Activated CD4-positive, alpha-beta T cell treated with anti-CD3 and anti-CD28 coated beads, Interleukin-2, amount 10 ng/mL, durations not matched to agents 24 days and 14 days (primary cell): Measurements from ENCODE around the gene ZNF174. TPM values are rescaled to one million over a fixed set of nuclear protein-coding genes. Genes with fewer than 3 reads are reported as not detected.
A peak's percentile ranks its signal among the peaks of the same experiment; 100 is the strongest.

ENCODE experiments used
- DNase-seq: peaks from one replicate; pipeline ENCODE4 v3.0.0; 2022
- H3K27ac Mint-ChIP-seq: one replicate; pipeline ENCODE4 v1.8.0; 2022; ENCODE audit warnings: mild to moderate bottlenecking, mixed read lengths
- H3K27me3 Mint-ChIP-seq: one replicate; pipeline ENCODE4 v1.8.0; 2022; ENCODE audit warnings: mixed read lengths
- H3K36me3 Mint-ChIP-seq: one replicate; pipeline ENCODE4 v1.8.0; 2022; ENCODE audit warnings: low read depth, mild to moderate bottlenecking, mixed read lengths
- H3K4me1 Mint-ChIP-seq: one replicate; pipeline ENCODE4 v1.8.0; 2021; ENCODE audit warnings: mixed read lengths
- H3K4me3 Mint-ChIP-seq: one replicate; pipeline ENCODE4 v1.8.0; 2022; ENCODE audit warnings: mild to moderate bottlenecking, moderate library complexity, mixed read lengths
- H3K9me3 Mint-ChIP-seq: one replicate; pipeline ENCODE4 v1.8.0; 2021; ENCODE audit warnings: mixed read lengths
- intact Hi-C: fragments of 100-400 bp; cut with micrococcal nuclease; formaldehyde crosslinking; loops from one replicate; pipeline ENCODE4 v1.15.1; 2023
- total RNA-seq: library from RNA; stranded (reverse); gene quantifications from 2 replicates; pipeline ENCODE4 v1.2.3, GENCODE V29; 2022

The ZNF174 gene
- total RNA-seq, 1 donor from 2014 or later, result 10.1 TPM

DNA sequence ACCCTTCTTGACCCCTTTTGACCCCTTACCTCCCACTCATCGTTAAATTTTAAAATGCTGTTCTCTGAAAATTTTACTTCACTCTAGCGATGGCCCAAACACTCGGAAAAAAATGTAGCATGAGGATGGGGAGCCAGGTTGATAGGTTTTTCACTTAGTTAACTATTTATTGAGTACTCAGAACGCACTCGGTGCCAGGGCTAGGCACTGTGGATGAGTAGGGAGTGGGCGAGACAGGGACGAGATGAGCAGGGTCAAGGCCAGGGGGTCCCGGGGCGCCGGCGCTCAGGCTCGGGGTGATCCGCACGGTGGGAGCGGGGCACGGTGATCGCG lies 603 bp upstream of the ZNF174 start:
- peaks cover 28% of the 10 kb centered on the region for H3K9me3 Mint-ChIP-seq
- peak overlapping the region; percentile 90 for H3K4me3 Mint-ChIP-seq
- peaks cover 20% of the 10 kb centered on the region for H3K4me1 Mint-ChIP-seq
- DNase-seq, result no peak
- peak overlapping the region; percentile 84 for H3K27ac Mint-ChIP-seq
- peaks cover 75% of the 10 kb centered on the region for H3K36me3 Mint-ChIP-seq
- intact Hi-C loops, result loop anchor here (5.0 kb wide), 1 partner anchor 102 kb away; the partner anchor contains the start of gene CLUAP1
- H3K27me3 Mint-ChIP-seq, result no peaks in the 10 kb centered on the region

DNA sequence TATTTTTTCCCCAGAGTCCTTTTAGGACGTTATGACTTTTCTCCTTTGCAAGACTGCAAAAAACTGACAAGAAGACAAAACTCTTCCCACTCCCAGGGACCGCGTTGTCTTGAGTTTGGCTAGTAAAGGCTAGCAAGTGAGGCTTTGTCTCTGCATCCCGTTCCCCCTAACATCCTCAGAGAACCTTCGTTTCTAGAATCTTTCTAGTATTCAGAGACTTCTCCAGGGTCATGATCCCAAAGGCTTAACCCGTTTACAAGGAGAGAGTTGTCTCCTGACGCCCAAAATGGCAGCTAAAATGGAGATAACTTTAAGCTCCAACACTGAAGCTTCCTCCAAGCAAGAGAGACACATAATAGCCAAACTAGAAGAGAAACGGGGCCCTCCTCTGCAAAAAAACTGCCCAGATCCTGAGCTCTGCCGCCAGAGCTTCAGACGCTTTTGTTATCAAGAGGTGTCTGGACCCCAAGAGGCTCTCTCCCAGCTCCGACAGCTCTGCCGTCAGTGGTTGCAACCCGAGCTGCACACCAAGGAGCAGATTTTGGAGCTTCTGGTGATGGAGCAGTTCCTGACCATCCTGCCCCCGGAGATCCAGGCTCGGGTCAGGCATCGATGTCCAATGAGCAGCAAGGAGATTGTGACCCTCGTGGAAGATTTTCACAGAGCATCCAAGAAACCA lies 843 bp downstream of the ZNF174 start:
- Mint-ChIP-seq H3K27me3 (no peaks in the 10 kb centered on the region), H3K4me3 (peak overlapping the region; percentile 90), H3K36me3 (peaks cover 74% of the 10 kb centered on the region), H3K9me3 (peaks cover 27% of the 10 kb centered on the region), H3K27ac (peak overlapping the region; percentile 86), H3K4me1 (peaks cover 20% of the 10 kb centered on the region)
- intact Hi-C loops, result loop anchor here (1.0 to 5.0 kb wide), 5 partner anchors 41 to 138 kb away; partner anchors contain the start of genes CLUAP1, NAA60, ZNF263 and ZNF597
- peak; percentile 61 for DNase-seq

DNA sequence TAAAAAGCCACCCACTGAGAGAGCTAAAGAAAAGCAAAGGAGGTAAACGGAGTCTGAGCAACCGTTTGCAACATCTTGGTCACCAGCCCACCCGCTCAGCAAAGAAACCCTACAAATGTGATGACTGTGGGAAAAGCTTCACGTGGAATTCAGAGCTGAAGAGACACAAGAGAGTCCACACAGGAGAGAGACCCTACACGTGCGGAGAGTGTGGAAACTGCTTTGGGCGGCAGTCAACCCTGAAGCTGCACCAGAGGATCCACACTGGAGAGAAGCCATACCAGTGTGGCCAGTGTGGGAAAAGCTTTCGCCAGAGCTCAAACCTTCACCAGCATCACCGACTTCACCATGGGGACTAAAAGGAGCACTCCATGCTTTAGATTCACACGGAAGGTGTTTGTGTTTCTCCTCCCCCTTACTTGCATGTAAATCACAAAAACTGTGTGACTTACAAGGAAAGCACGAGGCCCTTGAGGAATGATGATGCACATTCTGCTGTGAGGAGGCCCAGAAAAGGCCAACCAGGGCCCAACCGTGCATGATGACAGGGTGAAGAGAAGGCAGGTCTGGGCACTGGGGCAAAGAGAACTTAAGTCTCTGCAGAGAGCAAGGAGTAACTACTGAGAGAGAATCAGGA lies 7.7 kb downstream of the ZNF174 start:
- intact Hi-C loops, result no loop called here
- no peak overlapping the region for H3K4me3 Mint-ChIP-seq
- no peak overlapping the region for H3K27ac Mint-ChIP-seq
- no peak for DNase-seq
- H3K27me3 Mint-ChIP-seq, result no peaks in the 10 kb centered on the region
- H3K4me1 Mint-ChIP-seq, result no peaks in the 10 kb centered on the region
- peaks cover 19% of the 10 kb centered on the region for H3K9me3 Mint-ChIP-seq
- peaks cover 68% of the 10 kb centered on the region for H3K36me3 Mint-ChIP-seq

DNA sequence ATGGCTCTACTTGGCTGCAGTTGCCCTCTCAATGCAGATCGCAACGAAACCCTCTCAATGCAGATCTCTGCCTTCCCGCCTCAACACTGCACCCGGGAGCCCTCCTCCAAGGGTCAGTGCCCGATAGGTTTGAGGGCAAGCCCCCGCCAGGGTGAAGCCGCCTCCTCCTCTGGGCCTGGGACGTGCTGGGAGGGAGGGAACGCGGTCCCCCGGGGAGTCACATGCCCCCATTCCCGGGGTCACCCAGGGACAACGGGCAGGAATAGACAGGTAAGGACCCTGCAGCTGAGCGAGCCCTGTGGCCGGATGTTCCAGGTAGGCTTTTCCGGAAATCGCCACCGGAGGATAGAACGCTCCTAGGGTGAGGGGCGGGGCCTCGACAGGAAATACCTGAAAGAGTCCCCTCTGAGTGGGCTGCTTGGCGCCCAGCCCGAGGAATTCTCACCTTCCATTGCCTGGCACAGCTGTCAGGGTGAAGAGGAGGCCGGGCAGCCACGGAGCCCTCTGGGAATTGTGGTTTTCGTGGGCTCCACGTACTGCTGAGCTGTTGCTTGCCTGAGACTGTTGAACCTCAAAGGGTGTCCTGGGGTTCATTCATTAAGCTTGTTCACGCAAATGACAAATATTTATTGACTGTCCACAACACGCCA lies 12.8 kb downstream of the ZNF174 start:
- no peak overlapping the region for H3K4me3 Mint-ChIP-seq
- H3K27ac Mint-ChIP-seq, result no peak overlapping the region
- H3K36me3 Mint-ChIP-seq, result peaks cover 21% of the 10 kb centered on the region
- H3K27me3 Mint-ChIP-seq, result no peaks in the 10 kb centered on the region
- intact Hi-C loops, result no loop called here
- H3K9me3 Mint-ChIP-seq, result peaks cover 19% of the 10 kb centered on the region
- DNase-seq, result no peak
- H3K4me1 Mint-ChIP-seq, result no peaks in the 10 kb centered on the region

DNA sequence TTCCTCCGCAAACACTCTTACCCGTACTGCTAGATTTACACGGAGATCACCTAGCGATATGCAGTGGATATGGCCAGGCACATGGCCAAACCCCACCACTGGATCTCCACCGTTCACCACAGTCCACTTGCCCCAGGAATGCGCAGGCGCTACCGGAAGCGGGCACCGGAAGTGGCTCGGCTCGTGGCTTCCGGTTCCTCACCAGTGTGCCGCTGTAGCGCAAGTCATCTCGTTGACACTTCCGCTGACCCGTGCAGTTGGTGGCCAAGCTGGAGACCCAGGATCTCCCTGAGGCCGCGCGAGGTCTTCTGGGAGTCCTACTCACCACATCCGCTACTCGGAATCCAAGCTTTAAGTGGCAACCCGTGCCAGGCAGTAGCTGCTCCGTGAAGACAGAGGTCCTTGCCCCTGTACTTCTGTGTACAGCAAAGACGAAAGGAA lies 30.8 kb downstream of the ZNF174 start:
- intact Hi-C loops, result no loop called here
- Mint-ChIP-seq H3K27me3 (no peaks in the 10 kb centered on the region), H3K36me3 (peaks cover 42% of the 10 kb centered on the region), H3K4me3 (no peak overlapping the region), H3K9me3 (peaks cover 22% of the 10 kb centered on the region), H3K4me1 (peaks cover 10% of the 10 kb centered on the region), H3K27ac (no peak overlapping the region)
- DNase-seq, result peak; percentile 70

DNA sequence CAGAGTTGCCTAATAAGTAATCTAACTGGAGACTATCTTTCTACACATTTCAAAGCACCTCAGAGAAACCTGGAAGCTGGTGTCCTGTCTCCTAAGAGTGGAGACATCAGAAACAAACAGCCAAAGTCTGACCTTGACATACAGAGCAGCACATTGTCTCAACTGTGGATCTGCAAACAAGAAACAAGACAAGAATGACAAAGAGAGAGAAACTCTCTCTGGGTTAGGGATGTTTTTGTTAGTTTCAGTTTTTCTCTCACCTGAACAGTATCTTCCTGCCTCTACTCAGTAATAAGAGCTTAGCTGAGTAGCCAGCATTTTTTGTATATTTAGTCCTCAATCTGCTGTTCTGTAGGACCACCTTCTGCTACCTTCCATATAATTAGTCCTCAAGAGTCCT lies 33.4 kb downstream of the ZNF174 start:
- intact Hi-C loops, result no loop called here
- peaks cover 27% of the 10 kb centered on the region for H3K9me3 Mint-ChIP-seq
- peaks cover 63% of the 10 kb centered on the region for H3K36me3 Mint-ChIP-seq
- no peak overlapping the region for H3K4me3 Mint-ChIP-seq
- H3K27ac Mint-ChIP-seq, result no peak overlapping the region
- no peak for DNase-seq
- no peaks in the 10 kb centered on the region for H3K27me3 Mint-ChIP-seq
- peaks cover 10% of the 10 kb centered on the region for H3K4me1 Mint-ChIP-seq

DNA sequence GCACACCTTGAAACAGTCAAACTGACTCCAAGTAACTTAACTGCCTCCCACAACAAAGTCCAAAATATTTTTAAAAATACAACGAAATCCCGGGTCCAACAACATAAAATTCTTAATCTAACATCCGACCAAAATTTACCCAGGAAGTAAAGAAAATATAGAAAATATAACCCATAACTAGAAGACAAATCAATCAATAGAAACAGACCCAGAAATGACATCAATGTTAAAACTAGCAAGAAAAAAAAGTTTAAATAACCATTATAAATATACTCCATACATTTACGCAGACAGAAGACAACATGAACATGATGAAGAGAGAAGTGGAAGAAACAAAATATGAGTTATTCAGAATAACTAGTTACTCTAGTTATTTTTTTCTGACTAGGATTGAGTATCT lies 38.6 kb downstream of the ZNF174 start:
- peaks cover 26% of the 10 kb centered on the region for H3K9me3 Mint-ChIP-seq
- no peaks in the 10 kb centered on the region for H3K27me3 Mint-ChIP-seq
- H3K4me1 Mint-ChIP-seq, result peaks cover 13% of the 10 kb centered on the region
- intact Hi-C loops, result no loop called here
- H3K36me3 Mint-ChIP-seq, result peaks cover 55% of the 10 kb centered on the region
- H3K4me3 Mint-ChIP-seq, result no peak overlapping the region
- H3K27ac Mint-ChIP-seq, result no peak overlapping the region
- no peak for DNase-seq

DNA sequence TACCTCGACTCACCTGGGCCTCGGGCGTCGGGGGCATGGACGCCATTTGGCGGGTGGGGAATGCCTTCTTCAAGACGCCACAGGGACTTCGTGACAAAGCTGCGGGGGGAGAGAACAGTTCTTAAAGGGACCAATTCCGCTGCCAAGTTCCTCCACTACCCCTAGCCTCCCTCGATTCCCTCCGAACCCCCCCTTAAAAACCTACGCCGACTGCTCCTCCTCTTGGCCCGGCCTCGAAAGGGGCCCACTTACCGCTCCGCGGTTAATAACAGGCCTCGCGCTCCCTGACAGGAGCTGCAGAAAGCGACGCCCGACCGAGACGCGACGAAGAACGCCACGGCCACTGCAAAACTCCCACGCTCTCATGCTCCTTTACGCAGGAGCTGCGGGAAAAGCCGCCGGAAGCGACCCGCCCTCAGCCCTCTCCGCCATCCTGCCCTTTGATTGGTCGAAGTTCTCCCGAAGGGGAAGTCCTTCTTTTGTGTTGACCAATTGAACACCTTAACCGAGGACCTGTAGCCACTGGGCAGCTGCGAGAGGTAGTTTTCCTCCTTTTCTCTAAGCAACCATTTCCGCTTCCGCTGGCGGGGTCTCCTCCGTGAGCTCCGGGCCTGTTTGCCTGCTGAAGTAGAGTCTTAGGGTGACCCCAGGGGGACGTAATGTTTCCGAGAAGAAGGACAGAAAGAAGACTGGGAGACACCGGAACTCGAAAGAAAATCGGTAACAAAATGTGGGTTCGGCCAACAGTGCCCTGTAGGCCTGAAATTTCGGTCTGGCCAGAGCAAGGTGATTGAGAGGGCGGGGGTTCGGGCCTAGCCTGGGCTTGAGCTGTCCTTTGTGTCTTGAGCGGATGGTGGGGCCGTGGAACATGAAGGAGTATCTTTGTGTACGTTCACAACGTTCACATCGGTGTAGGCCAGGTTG lies 42.4 kb downstream of the ZNF174 start, which contains the start of the genes NAA60 and ZNF597:
NAA60 (plus strand) TSS at position 573 of the 924 bp plus-strand sequence. CDS start 32,548 bp downstream, outside the sequence.
ZNF597 (minus strand) TSS at position 397 of the 924 bp plus-strand sequence; CDS start at position 46, 351 bp downstream.
- Mint-ChIP-seq H3K27me3 (no peaks in the 10 kb centered on the region), H3K9me3 (peaks cover 15% of the 10 kb centered on the region)
- intact Hi-C loops, result loop anchor here (1.0 to 2.0 kb wide), 3 partner anchors 42 to 179 kb away; partner anchors contain the start of genes ZNF174, ZNF263 and ZSCAN32

DNA sequence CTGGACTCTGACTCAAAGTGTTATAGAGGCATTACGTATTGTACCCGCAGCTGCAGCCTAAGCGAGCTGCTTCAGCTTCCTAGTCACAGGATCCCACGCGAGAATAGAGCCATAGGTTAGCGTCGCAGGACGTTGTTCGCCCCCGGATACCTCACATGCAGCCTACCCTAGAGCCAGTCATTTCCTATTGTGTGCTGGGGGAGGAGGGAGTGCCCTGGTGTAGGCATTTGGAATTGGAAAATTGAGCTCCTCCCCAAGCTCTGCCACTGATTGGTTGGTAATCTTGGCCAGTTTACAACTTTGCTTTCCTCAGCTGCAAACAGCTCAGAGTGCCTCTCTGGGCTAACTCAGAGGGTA lies 43.0 kb downstream of the ZNF174 start:
- Mint-ChIP-seq H3K4me1 (peaks cover 17% of the 10 kb centered on the region), H3K36me3 (peaks cover 45% of the 10 kb centered on the region), H3K27me3 (no peaks in the 10 kb centered on the region), H3K27ac (peak overlapping the region; percentile 96), H3K9me3 (peaks cover 15% of the 10 kb centered on the region), H3K4me3 (peak overlapping the region; percentile 90)
- no peak for DNase-seq
- intact Hi-C loops, result loop anchor here (2.0 kb wide), 1 partner anchor 161 kb away; the partner anchor contains the start of gene ZNF263

More for the DNA sequence above, 42.4 kb downstream of the ZNF174 start, which contains the start of the genes NAA60 and ZNF597:
- peaks cover 45% of the 10 kb centered on the region for H3K36me3 Mint-ChIP-seq
- peaks cover 17% of the 10 kb centered on the region for H3K4me1 Mint-ChIP-seq
- peak within 1 kb of the TSS; percentile 90 for H3K4me3 Mint-ChIP-seq
- H3K27ac Mint-ChIP-seq, result peak within 1 kb of the TSS; percentile 96
- peak; percentile 94 for DNase-seq

DNA sequence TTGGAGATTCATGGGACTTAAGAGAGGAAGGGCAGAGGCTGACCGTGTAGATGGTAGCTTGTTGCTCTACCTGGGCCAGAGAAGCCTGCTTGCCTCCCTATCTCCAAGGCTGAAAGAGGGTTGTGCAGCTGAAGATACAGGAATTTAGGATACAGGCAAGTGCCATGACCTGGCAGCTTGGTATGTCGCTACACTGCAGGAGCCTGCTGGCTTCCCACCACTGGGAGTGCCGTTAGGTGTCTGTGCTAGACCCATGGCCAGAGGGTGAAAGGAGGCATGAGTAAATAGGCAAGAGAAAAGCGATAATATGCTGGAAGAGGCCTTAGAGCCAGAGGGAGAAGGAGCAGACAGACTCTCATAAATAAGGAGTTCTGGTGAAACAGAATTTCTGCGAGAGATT lies 53.1 kb downstream of the ZNF174 start:
- Mint-ChIP-seq H3K27ac (no peak overlapping the region), H3K4me1 (peaks cover 23% of the 10 kb centered on the region), H3K36me3 (peaks cover 18% of the 10 kb centered on the region), H3K4me3 (no peak overlapping the region), H3K9me3 (peaks cover 7% of the 10 kb centered on the region), H3K27me3 (no peaks in the 10 kb centered on the region)
- intact Hi-C loops, result no loop called here
- no peak for DNase-seq

DNA sequence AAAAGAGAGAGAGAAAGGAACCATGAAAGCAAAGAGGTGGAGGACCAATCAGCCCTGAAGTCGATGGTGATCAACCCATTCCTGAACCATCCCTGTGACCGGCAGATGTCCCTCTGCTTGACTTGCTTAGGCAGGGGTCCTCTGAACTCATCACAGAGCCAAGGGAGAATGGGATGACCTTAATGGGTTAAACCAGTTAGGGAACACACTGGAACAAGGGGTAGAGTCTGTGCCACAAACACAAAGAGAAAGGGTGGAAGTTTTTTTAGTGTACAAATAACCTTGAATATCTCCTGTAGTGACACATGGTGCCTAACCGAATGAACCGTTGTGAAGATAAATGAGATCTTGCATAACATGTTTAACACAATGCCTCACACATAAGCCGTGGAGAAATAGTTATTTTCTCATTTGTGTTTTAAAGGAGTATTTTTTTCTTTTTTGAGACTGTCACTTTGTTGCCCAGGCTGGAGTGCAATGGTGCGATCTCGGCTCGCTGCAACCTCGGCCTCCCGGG lies 53.7 kb downstream of the ZNF174 start:
- no peak for DNase-seq
- Mint-ChIP-seq H3K4me3 (no peak overlapping the region), H3K27ac (no peak overlapping the region), H3K4me1 (peaks cover 29% of the 10 kb centered on the region), H3K36me3 (peaks cover 14% of the 10 kb centered on the region), H3K27me3 (no peaks in the 10 kb centered on the region), H3K9me3 (peaks cover 6% of the 10 kb centered on the region)
- intact Hi-C loops, result loop anchor here (5.0 kb wide), 1 partner anchor 297 kb away; no protein-coding TSS in a partner anchor

DNA sequence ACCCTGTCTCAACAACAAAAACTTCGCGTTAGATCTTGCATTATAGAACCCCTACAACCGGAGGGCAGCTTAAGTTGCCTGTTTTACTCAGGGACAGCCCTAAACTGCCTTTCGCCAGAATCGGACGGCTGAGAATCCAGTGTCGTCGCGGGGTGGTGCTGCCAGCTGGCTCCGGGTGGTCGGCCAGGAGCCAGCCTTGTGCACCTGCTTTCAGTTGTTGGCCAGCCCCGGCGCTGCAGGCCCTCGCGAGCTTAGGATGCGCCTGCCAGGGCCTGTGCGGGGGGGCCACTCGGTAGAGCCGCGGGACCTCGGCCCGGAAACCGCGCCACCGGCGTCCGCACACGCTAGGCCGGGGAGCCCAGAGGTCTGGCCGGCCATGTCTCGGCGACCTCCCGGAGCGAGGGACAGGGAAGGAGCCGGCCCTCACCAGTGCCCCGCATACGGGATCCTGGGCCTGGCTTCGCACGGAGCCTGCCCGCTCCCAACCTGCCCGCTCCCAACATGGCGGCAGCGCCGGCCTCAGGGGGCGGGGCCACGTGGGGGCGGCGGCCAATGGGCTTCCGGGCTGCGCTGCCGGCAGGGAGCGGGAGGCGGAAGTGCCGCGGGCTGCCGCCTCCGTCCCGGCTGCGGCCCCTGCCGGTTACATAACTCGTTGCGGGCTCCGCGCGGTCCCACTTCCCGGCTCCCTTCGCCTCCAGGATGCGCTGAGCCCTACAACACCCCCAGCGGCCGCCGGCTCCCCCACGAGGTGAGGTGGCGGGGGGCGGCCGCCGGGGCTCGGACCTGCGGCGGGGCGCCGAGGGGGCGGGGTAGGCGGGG lies 56.6 kb downstream of the ZNF174 start:
- intact Hi-C loops, result loop anchor here (1.0 to 5.0 kb wide), 4 partner anchors 43 to 300 kb away; partner anchors contain the start of genes CLUAP1, ZNF174 and ZSCAN32
- H3K36me3 Mint-ChIP-seq, result peaks cover 8% of the 10 kb centered on the region
- no peaks in the 10 kb centered on the region for H3K27me3 Mint-ChIP-seq
- peak; percentile 97 for DNase-seq
- peak overlapping the region; percentile 84 for H3K27ac Mint-ChIP-seq
- H3K9me3 Mint-ChIP-seq, result no peaks in the 10 kb centered on the region
- H3K4me3 Mint-ChIP-seq, result peak overlapping the region; percentile 85
- peaks cover 39% of the 10 kb centered on the region for H3K4me1 Mint-ChIP-seq
